HG03460 (cell line): Measurements from ENCODE around the gene TMBIM1.

Experiments used
- ATAC-seq: cut with Tn5 transposase; IDR thresholded peaks from one replicate; pipeline ENCODE4 v1.9.1; 2021; ENCODE audit not compliant: unreplicated experiment

TMBIM1 gene

DNA sequence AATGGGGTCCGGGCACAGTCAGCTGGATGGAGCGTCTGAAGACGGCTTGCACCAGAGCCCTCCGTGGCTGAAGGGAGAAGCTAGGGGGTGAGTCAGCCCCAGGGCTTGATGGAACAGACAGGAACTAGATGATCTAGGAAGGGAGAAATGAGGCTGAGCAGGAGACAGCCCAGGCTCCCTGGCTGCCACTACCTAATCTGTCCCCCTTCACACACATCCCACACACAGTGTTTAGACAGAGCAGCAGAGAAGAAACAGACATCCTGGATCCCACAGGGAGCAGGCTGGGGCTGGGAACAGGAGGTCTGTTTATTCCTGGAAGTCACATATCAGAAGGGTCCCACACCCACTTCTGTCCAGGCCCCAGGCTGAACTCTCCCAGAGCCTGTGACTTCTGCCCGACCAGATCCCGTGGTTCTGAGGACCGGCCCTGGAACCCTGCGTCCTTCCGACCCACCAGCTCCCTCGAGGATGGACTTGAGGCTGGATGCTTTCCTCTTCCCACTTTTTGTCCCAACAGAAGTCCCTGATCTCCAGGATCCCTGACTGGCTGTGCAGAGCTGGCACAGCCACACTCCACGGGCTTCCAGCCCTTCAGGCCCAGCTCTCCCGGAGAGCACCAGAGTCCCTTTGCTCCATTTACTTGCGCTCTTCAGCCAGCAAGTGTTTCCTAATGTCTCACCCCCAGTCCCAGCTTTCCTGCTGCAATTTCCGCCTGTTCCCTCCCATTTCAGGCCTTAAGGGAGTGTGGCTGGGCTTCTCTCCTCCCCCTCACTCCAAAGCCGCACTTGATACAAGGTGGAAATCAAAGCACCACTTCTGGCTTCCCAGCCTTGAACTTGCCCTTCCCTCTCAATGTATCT is 33.0 kb downstream of the TMBIM1 start:
- ATAC-seq = no peak

DNA sequence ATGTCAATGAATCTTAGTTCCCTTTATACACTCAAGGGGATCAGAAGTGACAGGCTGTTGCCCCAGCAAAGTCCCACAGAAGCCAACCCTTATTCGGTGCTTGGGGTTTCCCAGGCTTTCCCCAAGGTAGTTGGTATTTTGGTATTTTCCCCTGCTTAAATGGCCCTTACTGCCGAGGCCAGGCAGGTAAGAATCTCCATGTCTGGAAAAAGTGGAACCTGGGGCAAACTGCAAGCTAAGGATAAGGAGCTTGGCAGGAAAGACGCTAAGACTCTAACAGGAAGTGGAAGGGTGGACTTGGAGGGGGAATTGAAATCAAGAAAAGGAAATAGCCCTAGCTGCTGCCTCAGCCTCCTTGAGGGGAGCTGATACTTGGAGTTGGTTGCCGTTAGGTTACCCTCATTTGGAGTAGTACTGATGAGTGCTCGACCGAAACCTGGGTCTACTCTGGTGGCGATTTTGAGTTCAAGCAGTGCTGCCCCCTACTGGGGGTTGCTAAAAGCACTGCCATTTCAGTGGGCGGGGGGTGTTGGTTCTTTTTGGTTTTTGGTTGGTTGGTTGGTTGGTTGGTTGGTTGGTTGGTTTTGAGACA is 34.8 kb downstream of the TMBIM1 start:
- peak; percentile 69 for ATAC-seq

DNA sequence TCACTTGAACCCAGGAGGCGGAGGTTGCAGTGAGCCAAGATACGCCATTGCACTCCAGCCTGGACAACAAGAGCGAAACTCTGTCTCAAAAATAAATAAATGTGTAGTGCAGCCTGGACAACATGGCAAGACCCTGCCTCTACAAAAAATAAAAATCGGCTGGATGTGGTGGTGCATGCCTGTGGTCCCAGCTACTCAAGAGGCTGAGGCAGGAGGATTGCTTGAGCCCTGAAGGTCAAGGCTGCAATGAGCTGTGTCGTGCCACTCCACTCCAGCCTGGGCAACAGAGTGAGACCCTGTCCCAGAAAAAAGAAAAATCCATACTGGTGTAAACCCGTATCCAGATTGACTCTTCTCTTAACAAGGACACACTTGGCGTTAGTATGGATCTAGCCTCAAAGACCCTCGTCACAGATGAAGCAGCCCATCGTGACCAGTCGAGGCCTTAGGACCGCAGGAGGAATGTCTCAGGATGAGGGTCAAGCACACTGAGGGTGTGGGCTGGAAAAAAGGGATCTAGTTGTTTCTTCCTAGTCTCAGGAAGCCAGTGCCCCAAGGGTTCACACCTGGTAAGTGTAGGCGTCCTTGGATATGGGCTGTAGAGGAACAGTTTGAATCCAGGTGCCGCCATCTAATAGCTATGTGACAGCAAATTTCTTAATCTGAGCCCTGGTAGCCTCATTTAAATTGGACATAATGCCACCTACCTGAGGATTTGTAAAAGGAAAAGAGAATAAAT is 35.5 kb downstream of the TMBIM1 start:
- no peak for ATAC-seq

DNA sequence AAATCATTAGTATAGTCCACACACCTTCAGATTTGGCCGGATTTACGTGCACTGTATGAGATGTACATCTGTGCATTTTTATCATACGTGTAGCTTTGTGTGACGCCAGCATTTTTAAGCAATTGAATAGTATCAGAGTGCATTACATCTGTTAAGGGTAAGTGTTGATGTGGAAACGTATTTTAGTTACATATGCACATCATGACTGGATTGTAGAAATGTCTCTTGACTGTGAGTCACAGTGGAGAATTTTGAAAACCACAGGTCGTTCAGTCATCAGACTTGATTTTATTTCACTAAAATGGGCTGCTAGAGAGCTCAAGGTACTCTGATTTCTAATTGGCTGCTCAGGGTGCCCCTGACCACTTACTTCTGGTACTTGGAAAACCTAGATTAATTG is 36.9 kb downstream of the TMBIM1 start:
- ATAC-seq = no peak

DNA sequence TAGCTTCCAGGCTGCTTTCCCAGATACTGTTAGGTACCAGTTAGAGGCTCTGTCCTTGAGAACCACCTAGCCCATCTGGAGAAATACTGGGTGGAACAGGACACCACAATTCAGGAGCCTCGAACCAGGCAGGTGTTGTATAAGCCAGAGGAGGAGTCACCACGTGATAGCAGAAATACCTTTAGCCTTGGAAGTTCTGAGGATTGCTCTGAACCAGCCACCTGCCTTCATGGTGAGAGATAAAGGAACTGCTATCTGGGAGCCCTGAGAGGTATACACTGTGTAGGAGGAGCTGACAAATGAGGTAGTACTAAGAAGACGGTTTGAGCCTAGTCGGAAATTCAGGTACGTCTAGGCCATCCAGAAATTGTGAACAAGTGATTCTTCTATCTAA is 39.1 kb downstream of the TMBIM1 start:
- ATAC-seq = no peak

DNA sequence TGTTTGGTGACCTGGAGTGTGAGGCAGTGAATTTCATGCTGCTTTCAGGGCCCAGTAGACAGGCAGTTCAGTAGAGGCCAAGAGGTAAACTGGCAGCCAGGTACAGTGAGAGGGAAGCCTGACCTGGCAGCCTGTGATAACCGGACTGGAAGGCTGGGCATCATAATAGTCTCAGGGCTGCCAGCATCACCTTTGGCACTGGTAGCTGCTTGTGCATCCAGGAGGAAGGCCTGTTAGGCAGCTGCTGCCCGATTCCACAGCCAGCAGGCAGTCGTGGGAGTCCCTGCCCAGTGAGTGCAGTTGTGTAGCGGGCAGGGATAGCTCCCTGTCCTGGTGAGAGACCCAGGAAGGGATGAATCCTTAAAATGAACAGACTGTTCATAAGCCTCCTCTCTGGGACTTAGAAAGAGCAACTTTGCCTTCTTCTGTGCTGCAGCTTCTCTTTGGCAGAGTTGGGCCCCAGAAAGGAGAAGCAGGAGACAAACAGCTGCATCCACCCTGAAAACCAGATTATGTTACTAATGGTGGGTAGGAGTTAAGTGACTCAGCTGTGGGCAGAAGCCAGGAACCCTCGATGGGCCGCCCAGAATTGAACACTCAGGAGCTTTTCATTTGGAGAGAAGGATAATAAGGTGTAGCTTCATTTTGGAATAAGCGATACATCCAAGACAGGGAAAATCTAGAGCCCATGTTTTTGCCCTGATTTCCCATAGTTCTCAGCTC is 39.6 kb downstream of the TMBIM1 start:
- ATAC-seq = no peak

DNA sequence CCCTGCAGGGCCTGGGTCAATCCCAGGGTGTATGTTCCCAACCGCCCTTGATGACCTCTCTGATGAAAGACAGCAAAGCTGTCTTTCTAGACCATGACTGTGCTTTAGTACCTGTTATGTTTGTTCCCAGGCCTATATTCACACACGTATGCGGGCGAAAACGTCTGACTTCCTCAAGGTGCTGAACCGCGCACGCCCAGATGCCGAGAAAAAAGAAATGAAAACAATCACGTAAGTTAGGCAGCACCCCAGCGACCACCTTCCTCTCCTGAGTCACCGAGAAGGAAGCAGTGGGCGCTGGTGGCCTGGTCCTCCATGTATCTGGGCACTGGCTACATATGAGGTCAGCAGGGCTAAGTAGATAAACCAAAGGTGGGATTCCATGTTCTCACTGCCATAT is 42.6 kb downstream of the TMBIM1 start:
- ATAC-seq = no peak

DNA sequence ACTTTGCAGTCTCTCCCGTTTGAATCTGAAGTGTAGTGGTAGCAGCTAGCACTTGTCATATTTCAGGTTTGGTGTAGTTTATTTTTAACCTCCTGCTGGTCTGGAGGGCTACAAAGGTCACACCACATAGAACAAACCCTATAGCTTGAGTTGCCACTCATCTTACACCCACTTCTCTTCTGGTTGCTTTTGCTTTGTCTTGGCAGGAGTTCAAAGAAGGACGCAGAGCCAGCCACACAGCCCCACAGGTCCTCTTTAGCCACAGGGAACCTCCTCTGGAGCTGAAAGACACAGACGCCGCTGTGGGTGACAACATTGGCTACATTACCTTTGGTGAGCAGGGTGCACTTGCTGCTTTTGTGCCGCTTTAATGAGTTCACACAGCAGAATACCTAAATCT is 47.1 kb downstream of the TMBIM1 start:
- no peak for ATAC-seq

DNA sequence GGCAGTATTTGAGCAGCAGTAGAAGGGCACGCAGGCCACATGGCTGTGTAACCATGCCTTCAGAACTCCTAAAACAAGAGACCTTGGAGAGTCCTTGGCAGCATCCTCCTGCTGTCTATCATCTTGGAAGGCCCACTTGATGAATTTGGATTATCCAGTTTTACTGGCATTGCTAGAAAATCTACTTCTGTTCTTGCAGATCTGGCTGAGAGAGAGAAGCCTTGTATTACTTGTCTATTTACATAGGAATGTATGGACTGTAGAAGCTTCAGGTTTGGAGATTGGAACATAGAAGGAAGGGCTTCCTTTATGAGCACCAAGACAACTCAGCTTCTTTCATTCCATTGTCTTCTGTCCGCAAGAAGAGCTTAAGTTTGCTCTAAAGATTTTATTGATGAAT is 47.6 kb downstream of the TMBIM1 start:
- ATAC-seq = no peak

DNA sequence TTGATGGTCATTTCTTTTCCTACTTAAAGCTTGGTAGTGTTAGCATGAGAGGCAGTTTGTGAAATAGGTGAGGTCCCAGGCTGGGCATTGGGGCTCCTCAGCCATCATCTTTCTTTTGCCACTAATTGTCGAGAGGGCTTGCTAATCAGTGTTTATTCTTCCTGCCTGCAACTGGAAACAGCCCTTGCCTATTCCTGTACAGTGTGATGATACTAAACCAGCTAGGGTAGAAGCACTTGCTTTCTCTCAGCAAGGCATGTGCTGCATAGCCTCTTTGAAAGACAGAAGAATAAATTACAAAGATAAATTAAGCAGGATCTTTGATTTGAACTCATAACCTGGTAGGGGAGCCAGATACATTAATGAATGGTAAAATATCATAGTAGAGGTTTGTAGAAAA is 48.1 kb downstream of the TMBIM1 start:
- no peak for ATAC-seq

DNA sequence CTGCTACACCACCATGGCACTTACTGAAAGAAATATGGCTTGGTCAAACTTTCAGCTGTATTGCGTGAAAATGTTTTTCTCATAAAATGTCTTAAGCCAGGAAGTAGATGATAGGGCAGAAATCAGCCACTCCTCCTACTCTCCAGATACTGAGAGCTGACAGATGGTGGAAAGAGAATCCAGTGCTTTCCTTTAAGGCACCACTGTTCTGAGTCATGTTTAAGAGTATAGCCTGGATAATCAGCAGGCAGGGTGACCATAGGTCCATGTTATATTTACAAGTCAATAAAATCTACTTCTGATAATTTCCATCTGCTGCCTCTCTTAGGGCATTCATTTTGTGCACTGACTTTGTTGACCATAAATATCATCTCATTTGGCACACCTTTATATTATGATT is 53.4 kb downstream of the TMBIM1 start:
- no peak for ATAC-seq

DNA sequence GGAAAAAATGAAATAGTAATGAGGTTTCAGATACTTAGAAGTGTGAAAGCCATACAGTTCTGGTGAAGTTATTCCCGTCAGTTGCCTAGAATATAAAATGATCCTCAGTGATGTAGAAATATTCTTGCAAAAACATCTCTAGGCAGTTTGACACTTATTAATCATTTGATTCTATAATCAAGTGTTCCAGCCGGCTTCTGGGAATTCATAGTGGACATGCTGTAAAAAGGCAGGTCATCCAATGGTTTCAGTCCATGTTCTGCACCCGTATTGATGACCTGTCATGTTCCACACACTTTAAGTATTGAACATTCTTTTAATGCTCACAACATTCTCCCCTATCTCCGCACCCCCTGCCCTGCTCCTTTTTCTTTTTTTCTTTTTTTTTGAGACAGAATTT is 55.5 kb downstream of the TMBIM1 start:
- ATAC-seq = no peak

DNA sequence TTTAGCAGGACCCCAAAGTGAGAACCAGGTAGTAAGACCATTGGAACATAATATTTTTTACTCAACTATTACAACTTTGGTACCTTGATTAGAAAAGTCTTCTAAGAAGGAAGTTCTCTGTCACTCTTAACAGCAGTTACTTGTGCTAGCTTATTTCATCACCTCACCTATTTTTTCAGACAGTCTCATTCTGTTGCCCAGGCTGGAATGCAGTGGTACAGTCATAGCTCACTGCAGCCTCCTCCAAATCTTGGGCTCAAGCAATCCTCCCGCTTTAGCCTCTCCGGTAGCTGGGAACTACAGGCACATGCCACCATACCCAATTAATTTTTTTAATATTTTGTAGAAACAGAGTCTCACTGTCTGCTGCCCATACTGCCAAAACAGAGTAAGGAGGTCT is 57.3 kb downstream of the TMBIM1 start:
- no peak for ATAC-seq

DNA sequence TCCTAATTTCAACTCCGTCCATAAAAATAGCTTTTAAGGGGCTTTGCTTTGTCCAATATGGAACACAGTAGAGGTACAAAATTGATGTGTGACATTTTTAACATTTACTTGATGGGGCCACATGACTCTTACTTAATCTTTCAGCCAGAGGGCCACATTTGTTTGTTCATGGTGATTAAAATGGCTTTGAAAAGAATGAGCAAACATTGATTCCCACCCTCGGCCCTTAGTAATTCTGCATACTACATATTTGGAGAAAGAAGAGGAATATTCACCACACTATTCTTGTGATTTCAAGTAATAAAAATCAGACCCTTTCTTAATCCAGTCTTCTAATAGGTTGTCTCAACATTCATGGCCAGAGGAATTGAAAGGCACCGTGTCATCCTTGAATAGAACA is 57.8 kb downstream of the TMBIM1 start:
- ATAC-seq = no peak

DNA sequence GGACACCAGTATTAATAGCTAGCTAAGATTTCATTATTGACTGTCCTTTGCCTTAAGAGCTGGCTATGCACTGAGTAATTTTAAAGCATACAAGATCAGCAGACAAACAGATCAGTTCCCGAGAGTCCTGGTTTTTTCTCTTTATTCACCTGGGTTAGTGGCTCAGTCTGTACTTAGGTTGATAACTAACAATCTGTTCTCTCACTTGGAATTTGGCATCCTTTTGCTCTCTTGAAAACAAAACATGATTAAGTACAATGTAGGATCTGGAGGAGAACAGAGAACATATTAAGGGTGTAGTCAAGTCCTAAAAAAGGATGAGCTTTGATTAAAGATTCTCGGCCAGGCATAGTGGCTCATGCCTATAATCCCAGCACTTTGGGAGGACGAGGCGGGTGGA is 58.8 kb downstream of the TMBIM1 start:
- no peak for ATAC-seq

DNA sequence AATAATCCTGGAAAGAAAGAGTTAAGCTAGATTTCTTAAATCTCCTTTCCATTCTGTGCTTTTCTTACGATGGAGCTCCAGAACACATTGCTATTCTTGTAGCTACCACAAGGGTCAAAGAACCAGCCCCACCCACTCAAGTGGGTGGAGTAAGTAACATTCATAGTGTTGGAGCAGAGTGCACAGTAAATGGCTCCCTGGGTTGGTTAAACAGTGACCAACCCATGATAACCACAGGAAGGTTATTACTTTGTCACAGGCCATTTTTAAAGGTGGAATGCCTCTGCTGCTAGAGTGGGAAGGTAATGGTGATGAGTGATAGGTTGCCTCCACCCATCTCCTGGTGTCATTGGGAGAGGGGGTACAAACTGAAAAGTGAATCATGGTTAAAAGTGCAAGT is 61.4 kb downstream of the TMBIM1 start:
- peak; percentile 67 for ATAC-seq

DNA sequence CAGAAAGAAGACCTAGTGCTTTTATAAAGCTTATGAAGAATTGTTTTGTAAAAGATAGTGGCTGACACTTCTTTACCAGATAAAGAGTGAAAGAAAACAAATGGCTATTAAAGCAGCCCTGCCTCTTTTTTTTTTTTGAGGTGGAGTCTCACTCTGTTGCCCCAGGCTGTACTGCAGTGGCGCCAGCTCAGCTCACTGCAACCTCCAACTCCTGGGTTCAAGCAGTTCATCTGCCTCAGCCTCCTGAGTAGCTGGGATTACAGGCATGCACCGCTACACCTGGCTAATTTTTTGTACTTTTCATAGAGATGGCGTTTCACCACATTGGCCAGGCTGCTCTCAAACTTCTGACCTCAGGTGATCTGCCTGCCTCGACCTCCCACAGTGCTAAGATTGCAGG is 62.5 kb downstream of the TMBIM1 start:
- ATAC-seq = no peak

DNA sequence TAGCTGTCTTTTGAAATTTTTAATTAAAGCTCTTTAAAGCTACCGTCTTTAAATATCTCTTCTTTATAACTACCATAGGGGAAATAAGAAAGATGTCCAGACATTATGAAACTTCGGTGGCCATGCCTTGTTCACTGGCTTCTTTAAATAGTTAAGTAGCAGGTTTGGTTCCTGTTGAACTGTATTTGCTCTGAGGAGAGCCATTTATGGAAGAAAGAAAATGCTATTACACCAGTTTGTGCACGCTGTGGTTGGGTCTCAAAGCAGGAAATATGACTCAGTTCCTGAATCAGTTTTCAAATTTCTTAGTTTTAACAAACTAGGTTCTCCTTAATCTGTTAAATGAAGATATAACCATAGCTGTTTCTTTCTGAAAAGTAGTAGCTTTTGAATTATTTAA is 63.1 kb downstream of the TMBIM1 start:
- ATAC-seq = peak; percentile 91

DNA sequence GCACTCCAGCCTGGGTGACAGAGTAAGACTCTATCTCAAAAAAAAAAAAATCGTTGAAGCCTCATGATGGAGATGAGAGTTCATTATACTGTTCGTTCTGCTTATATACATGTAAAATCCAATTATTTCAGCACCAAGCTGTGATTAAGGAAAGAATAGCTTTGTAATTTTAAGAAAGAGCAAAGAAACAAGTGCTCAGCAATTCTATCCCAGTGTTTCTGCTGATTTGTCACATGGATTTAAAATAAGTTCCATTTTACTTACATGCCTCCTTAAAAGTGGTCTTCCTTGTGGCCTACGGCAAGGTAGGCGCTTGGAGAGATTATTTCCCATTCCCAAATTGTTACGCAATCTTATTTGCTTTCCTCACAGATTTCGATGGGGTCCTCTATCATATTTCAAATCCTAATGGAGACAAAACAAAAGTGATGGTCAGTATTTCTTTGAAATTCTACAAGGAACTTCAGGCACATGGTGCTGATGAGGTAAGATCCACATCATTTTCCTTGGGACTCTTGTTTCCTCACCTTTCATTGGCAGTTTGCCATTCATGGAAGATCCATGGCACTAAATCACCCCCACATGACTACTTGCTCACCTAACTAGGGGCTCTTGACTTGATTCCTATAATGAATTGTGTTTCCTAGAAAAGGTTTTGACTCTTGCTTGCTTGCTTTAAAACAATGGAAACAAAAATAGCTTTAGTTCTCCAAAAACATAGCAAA is 63.8 kb downstream of the TMBIM1 start:
- no peak for ATAC-seq

DNA sequence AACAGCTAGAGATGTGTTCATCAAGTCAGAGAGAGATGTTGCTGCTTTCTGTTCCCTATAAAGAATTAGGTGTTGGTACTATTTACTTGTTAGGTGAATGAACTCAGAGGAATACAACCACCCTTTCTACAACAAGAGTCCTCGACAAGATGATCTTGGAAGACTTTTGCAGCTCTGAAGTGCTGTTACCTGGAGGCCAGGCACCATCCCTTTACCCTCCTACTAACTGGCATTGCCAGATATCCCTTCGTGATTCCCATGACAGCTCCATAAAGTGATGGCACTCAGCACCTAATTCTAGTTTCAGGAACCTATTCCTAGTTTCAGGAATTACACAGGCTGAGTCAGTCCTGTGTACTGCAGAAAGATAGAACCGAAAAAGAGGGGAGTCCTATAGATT is 65.4 kb downstream of the TMBIM1 start:
- no peak for ATAC-seq
